ENCODE results near the gene ABCC10. TPM values are rescaled to one million over a fixed set of nuclear protein-coding genes. Genes with fewer than 3 reads are reported as not detected.

Gene ABCC10
- total RNA-seq, 1 donor from 2014 or later: 43.2 TPM

DNA sequence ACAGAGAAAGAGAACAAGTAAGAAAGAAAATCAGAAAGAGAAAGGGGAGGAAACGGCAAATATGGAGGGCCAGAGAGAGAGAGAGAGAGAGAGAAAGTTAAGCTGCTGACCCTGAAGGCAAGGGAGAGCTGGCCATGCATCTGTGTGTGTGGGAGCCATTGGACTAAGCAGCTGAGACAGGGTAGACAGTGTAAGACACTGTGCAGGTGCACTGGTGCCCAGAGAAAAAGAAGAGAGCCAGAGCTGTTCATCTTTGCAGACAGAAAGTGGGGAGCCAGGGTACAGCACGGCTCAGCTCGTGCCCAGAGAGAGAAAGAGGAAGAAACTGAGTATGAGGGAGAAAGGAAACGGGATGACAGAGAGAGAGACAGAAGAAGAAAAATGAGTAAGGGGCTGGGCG, 33.7 kb upstream of the ABCC10 start:
- Mint-ChIP-seq H3K4me3 (ENCODE audit: unreplicated experiment) (no peak overlapping the region), H3K4me1 (ENCODE audit: low read depth) (no peaks in the 10 kb centered on the region), H3K27me3 (ENCODE audit: low read depth) (peaks cover 12% of the 10 kb centered on the region), H3K9me3 (ENCODE audit: low read depth) (no peaks in the 10 kb centered on the region), H3K27ac (ENCODE audit: unreplicated experiment) (no peak overlapping the region), H3K36me3 (ENCODE audit: low read depth) (no peaks in the 10 kb centered on the region)
- TF ChIP-seq, protein P1, sequence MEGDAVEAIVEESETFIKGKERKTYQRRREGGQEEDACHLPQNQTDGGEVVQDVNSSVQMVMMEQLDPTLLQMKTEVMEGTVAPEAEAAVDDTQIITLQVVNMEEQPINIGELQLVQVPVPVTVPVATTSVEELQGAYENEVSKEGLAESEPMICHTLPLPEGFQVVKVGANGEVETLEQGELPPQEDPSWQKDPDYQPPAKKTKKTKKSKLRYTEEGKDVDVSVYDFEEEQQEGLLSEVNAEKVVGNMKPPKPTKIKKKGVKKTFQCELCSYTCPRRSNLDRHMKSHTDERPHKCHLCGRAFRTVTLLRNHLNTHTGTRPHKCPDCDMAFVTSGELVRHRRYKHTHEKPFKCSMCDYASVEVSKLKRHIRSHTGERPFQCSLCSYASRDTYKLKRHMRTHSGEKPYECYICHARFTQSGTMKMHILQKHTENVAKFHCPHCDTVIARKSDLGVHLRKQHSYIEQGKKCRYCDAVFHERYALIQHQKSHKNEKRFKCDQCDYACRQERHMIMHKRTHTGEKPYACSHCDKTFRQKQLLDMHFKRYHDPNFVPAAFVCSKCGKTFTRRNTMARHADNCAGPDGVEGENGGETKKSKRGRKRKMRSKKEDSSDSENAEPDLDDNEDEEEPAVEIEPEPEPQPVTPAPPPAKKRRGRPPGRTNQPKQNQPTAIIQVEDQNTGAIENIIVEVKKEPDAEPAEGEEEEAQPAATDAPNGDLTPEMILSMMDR (IDR thresholded peaks at IDR 0.05): no peak
- no peak for DNase-seq (ENCODE audit: low spot score)

DNA sequence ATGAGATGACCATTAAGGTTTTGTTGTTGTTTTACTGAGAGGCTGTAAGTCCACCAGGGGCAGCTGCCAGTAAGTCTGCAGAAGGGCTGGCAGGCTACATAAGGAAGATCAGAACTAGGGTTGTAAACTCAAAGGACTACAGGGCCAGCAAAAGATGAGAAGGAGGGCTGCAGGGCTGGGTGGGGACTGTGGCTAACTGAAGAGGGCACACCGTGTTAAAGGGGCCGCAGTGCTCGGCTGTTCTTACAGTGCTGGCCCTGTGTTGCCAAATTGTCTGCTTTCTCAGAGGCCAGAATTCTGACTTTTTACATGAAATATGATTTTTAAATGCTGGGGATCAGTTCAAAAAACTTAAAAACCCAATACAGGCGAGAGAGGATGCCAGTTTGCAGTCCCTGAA, 32.4 kb upstream of the ABCC10 start:
- H3K4me3 Mint-ChIP-seq (ENCODE audit: unreplicated experiment): no peak overlapping the region
- H3K9me3 Mint-ChIP-seq (ENCODE audit: low read depth): no peaks in the 10 kb centered on the region
- DNase-seq (ENCODE audit: low spot score): no peak
- TF ChIP-seq, protein P1 (IDR thresholded peaks at IDR 0.05): no peak
- H3K27ac Mint-ChIP-seq (ENCODE audit: unreplicated experiment): no peak overlapping the region
- peaks cover 12% of the 10 kb centered on the region for H3K27me3 Mint-ChIP-seq (ENCODE audit: low read depth)
- H3K36me3 Mint-ChIP-seq (ENCODE audit: low read depth): no peaks in the 10 kb centered on the region
- H3K4me1 Mint-ChIP-seq (ENCODE audit: low read depth): no peaks in the 10 kb centered on the region

DNA sequence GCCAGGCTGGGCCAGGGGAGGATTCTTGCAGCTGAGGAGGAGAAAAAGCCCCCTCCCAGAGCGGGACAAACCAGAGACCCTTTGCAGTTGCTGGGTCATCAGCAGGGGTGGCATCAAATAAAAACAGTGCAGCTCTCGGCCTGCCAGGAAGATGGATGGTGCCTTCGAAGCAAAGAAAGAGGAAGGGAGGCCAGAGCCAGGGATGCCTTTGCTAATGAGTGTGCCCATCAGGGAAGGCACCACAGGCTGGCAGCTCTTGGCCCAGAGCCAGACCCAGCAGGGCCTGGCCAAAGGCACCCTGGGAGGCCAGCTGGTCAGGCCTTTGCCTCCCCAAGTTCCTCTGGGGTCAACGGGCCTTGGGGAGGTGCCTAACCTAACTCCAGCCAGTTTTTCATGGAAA, 31.6 kb upstream of the ABCC10 start:
- no peak for DNase-seq (ENCODE audit: low spot score)
- Mint-ChIP-seq H3K4me3 (ENCODE audit: unreplicated experiment) (no peak overlapping the region), H3K27me3 (ENCODE audit: low read depth) (peaks cover 14% of the 10 kb centered on the region), H3K9me3 (ENCODE audit: low read depth) (no peaks in the 10 kb centered on the region), H3K27ac (ENCODE audit: unreplicated experiment) (no peak overlapping the region), H3K36me3 (ENCODE audit: low read depth) (no peaks in the 10 kb centered on the region), H3K4me1 (ENCODE audit: low read depth) (no peaks in the 10 kb centered on the region)
- TF ChIP-seq, protein P1 (IDR thresholded peaks at IDR 0.05): no peak

DNA sequence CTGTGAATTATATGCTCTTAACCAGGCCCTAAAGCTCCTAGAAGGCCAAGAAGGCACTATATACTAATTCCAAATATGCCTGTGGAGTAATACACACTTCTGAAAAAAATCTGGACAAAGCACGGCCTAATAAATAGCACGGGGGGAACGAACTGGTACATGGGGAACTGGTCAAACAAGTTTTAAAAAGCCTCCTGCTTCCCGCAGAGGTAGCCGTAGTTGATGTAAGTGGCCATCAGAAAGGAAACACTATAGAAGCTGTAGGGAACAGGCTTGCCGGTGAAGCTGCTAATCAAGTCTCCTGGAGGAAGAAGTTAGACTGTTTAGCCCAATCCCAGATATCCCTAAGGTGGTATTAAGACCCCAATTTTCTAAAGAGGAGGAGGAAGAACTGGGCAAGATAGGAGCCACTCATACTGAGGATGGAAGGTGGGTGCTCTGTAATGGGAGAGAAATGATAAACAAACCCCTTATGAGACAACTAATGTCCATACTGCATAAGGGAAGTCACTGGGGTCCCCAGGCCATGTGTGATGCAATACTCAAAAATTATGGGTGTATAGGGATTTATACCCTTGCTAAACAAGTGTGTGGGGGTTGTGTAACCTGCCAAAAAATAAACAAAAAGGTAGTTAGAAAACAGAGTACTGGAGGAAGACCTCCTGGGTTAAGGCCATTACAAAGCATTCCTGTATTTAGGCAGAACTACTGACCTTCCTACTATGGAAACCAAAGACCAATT, 30.8 kb upstream of the ABCC10 start:
- DNase-seq (ENCODE audit: low spot score): no peak
- no peaks in the 10 kb centered on the region for H3K9me3 Mint-ChIP-seq (ENCODE audit: low read depth)
- H3K36me3 Mint-ChIP-seq (ENCODE audit: low read depth): no peaks in the 10 kb centered on the region
- TF ChIP-seq, protein P1 (IDR thresholded peaks at IDR 0.05): no peak
- no peak overlapping the region for H3K27ac Mint-ChIP-seq (ENCODE audit: unreplicated experiment)
- H3K4me3 Mint-ChIP-seq (ENCODE audit: unreplicated experiment): no peak overlapping the region
- peaks cover 15% of the 10 kb centered on the region for H3K27me3 Mint-ChIP-seq (ENCODE audit: low read depth)
- H3K4me1 Mint-ChIP-seq (ENCODE audit: low read depth): no peaks in the 10 kb centered on the region

DNA sequence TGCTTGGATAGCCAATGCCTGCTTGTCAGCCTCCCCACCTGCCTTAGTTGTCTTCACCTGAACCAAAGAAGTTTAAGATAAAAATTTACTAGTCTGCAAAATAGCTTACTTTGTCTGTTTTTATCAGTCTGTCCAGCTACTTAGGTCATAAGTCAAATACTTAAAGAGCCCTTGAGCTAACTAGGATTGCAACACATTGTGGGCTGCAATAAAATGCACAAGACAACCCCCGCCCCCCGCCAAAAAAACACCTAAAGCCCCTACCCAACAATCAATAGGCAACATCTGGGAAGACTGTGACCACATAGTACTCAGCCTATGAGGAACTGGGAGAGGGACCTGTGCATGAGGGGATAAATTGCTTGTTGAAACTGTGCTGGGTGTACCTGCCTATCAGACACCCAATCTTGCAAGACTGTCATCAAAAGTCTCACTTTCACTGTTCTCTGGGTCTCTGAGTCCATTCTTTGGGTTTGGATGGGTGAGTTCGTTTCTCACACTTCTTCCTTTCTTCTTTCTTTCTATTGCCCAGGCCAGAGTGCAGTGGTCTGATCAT, 27.3 kb upstream of the ABCC10 start:
- Mint-ChIP-seq H3K9me3 (ENCODE audit: low read depth) (no peaks in the 10 kb centered on the region), H3K27ac (ENCODE audit: unreplicated experiment) (no peak overlapping the region), H3K36me3 (ENCODE audit: low read depth) (peaks cover under 1% of the 10 kb centered on the region), H3K27me3 (ENCODE audit: low read depth) (peaks cover 19% of the 10 kb centered on the region), H3K4me3 (ENCODE audit: unreplicated experiment) (no peak overlapping the region), H3K4me1 (ENCODE audit: low read depth) (no peaks in the 10 kb centered on the region)
- DNase-seq (ENCODE audit: low spot score): no peak
- TF ChIP-seq, protein P1 (IDR thresholded peaks at IDR 0.05): no peak
